ENCODE results near the gene NUP85.
"Not testable (repeated sequence)": the region's sequence is repeated elsewhere in the genome, so short reads cannot be mapped to it uniquely, and the experiment has no call there.

GRCh38 chr17:75158480-75158879 is 47.0 kb upstream of the NUP85 start:
- not testable (repeated sequence) for TF ChIP-seq CTCF (conservative IDR thresholded peaks at IDR 0.05; ENCODE audit: low read length); EZH2phosphoT487 (IDR thresholded peaks at IDR 0.05; ENCODE audit: borderline replicate concordance, low read depth, low read length)
